ENCODE data around the gene XCR1. TPM values are rescaled to one million over a fixed set of nuclear protein-coding genes. Genes with fewer than 3 reads are reported as not detected.

Gene XCR1
- total and polyA plus RNA-seq, 2 of the 8 experiments (the other 6 are each of a cell fraction or from before 2014, with no cell fraction given), result 0.53 TPM; not detected in 1

DNA sequence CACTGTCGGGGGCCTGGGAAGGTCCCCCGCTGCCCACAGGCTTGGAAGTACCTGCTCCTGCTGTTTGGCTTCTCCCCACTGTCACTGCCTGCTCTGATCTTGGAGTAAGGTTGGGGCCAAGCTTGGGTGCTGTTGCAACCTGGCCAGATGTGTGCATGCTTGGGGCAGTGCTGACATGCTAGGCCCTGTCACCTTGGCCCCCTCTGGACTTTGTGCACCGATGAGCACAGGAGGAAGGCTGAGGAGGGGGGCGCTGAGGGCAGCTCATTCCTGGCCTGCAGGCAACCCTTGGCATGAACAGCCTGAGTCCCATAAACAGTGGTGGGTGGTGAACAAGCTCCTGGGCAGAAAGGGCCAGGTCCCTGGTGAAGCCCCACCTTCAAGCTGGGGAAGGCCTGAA, 4.0 kb upstream of the XCR1 start:
- H2AK5ac ChIP-seq (ENCODE audit: low read depth, low read length), result no peak overlapping the region
- no peak overlapping the region for H3K23ac ChIP-seq (ENCODE audit: insufficient read length)
- no peaks in the 10 kb centered on the region for H3K9me3 ChIP-seq (ENCODE audit: insufficient read depth in 2 of 2, low read depth in 1 of 2, low read length in 1 of 2)
- H4K5ac ChIP-seq (ENCODE audit: insufficient read length, low read depth, low read length), result no peak overlapping the region
- no peak overlapping the region for H3K56ac ChIP-seq (replicated peaks; ENCODE audit: insufficient read length, low read depth, low read length)
- H3K14ac ChIP-seq (ENCODE audit: insufficient read length), result no peak overlapping the region
- no peaks in the 10 kb centered on the region for H3K27me3 ChIP-seq (replicated peaks in 1 of 4; ENCODE audit: control insufficient read depth in 3 of 4, extremely low read depth in 1 of 4, insufficient read depth in 3 of 4, low read length in 3 of 4)
- H2BK5ac ChIP-seq (ENCODE audit: low read depth, low read length), result no peak overlapping the region
- H3K27ac ChIP-seq (ENCODE audit: low read depth, low read length), result no peak overlapping the region
- ChIA-PET CTCF (ENCODE audit: partially characterized antibody) (interaction anchor here (0.9 to 1.6 kb wide), 7 partner anchors 13 to 398 kb away, joined by 3 to 6 read pairs (median 3); no protein-coding TSS in a partner anchor), POLR2A (ENCODE audit: partially characterized antibody) (no interaction called here)
- no peak overlapping the region for H2BK20ac ChIP-seq (ENCODE audit: low read length)
- H4K8ac ChIP-seq (ENCODE audit: extremely low read depth, insufficient read depth, low read length), result no peak overlapping the region
- no peak overlapping the region for H3K9ac ChIP-seq (replicated peaks in 1 of 4; ENCODE audit: extremely low read depth in 1 of 4, low read depth in 3 of 4, low read length in 3 of 4)
- no peak overlapping the region for H2BK15ac ChIP-seq (ENCODE audit: low read length)
- H2BK12ac ChIP-seq (ENCODE audit: low read depth, low read length), result no peak overlapping the region
- H3K23me2 ChIP-seq (ENCODE audit: low read depth, low read length), result no peaks in the 10 kb centered on the region
- no peak for DNase-seq (ENCODE audit: low read depth in 1 of 2, low spot score in 2 of 2)
- H4K20me1 ChIP-seq (replicated peaks in 1 of 2; ENCODE audit: control insufficient read depth in 1 of 2, insufficient read depth in 2 of 2, low read length in 2 of 2), result no peaks in the 10 kb centered on the region
- 83% methylated on average over 4 of the region's 4 CpGs; no CpG with 5 or more reads in 1 of the 2 experiments for WGBS, 2 experiments (ENCODE audit: extremely low coverage in 1 of 2, insufficient coverage in 1 of 2, insufficient read length in 1 of 2, insufficient replicate concordance in 2 of 2, low coverage in 1 of 2, low lambda C conversion rate in 2 of 2, missing lambda C conversion rate in 1 of 2)
- no peaks in the 10 kb centered on the region for H3K36me3 ChIP-seq (ENCODE audit: control insufficient read depth in 2 of 4, insufficient read depth in 4 of 4, low read length in 3 of 4)
- no peak overlapping the region for H3K4me2 ChIP-seq (ENCODE audit: insufficient read depth in 1 of 2, low read depth in 2 of 2, low read length in 2 of 2)
- peaks cover 0 to 5% (median 0%) of the 10 kb centered on the region in 4 experiments; a peak in 2 of 7 replicates for H3K4me1 ChIP-seq (replicated peaks in 1 of 4; ENCODE audit: control insufficient read depth in 3 of 4, insufficient read depth in 4 of 4, low read length in 3 of 4)
- no peak overlapping the region for H3K4ac ChIP-seq (replicated peaks; ENCODE audit: insufficient read length, low read depth, low read length)
- H2BK120ac ChIP-seq (replicated peaks; ENCODE audit: low read depth, low read length), result no peak overlapping the region
- no peak overlapping the region for H3K4me3 ChIP-seq (ENCODE audit: extremely low read depth in 1 of 4, insufficient read depth in 2 of 4, low read depth in 3 of 4, low read length in 4 of 4)
- no peak overlapping the region for H3K18ac ChIP-seq (ENCODE audit: extremely low read depth, low read length)
- no peak overlapping the region for H2AFZ ChIP-seq (ENCODE audit: low read length)
- no peak for FAIRE-seq
- H3K79me1 ChIP-seq (ENCODE audit: low read depth, low read length), result no peaks in the 10 kb centered on the region
- H4K91ac ChIP-seq (replicated peaks; ENCODE audit: insufficient read length, low read length), result no peak overlapping the region
- no peaks in the 10 kb centered on the region for H3K79me2 ChIP-seq (ENCODE audit: control insufficient read depth in 1 of 2, insufficient read depth in 2 of 2, low read length in 2 of 2)

Data from H1 (cell line).